ENCODE data around the gene PTPN3. TPM values are rescaled to one million over a fixed set of nuclear protein-coding genes. Genes with fewer than 3 reads are reported as not detected.

The PTPN3 gene
- polyA plus RNA-seq, 2 of the 4 experiments (the other 2 are of a cell fraction): 8.9 to 20.3 TPM

GRCh38 chr9:109499093-109499630, 1.1 kb upstream of the PTPN3 start:
- FAIRE-seq: no peak

DNA sequence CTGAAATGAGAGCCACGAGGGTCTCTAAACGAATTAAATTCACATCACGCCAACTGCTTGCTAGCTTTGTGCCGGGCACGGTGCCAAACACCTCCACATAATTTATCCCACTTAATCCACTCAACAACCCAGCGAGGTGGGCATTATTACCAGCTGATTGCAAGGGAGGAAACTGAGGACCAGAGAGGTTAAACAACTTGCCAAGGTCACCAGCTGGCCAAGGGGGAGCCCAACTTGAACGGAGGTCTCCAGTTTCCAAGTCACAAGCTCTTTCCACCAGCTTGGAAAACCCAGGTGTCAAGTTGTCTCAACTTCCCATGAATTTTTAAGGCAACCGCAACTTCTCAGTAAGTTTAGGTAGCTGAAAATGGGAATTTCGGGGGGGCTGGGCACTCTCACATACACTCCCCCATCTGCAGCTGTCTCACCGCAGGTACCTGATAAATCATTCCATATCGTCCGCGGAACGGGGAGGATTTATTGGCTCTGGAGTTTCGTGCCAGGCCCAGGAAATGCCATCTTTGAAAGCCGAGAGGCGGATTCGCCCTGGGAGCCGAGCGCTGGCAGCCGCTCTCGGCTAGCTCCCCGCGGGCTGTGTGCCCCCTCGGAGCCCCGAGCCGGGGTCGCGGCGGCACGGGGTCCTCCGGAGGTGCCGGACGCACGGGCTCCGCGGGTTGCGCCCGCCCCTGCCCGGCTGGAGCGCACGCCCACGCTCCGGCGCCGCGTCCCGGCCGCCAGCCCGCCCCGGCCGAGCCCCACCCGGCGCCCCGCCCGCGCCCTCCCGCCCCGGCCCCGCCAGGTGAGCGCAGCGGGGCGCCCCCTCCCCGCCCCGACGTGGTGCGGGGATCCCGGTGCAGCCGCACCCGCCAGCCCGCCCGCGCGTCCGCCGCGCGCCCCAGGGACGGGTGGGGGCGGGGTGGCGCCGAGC, 617 bp downstream of the PTPN3 start:
- 12% methylated on average over 17 of the region's 82 CpGs for WGBS (ENCODE audit: missing lambda C conversion rate)
- CTCF ChIA-PET: interaction anchor here (0.7 to 8.5 kb wide), 9 partner anchors 9 to 97 kb away, joined by 3 to 88 read pairs (median 3); no protein-coding TSS in a partner anchor
- POLR2A ChIA-PET: interaction anchor here (0.9 to 2.3 kb wide), 3 partner anchors 9 to 28 kb away, joined by 3 to 9 read pairs (median 7); no protein-coding TSS in a partner anchor
- peak; percentile 13 to 37; a peak in 5 of 6 replicates for ATAC-seq
- Histone ChIP-seq H3K9me3 (no peaks in the 10 kb centered on the region), H3K4me3 (peak overlapping the region; percentile 71), H3K4me1 (peaks cover 24% of the 10 kb centered on the region), H3K4me2 (peak overlapping the region; percentile 97), H3K27ac (peak overlapping the region; percentile 84 to 97)
- TF ChIP-seq MAX (IDR thresholded peaks at IDR 0.05) (0 out of 2 replicates have a peak, but pooled peaks have one; percentile 21), FOSB (CRISPR knock-in tag; IDR thresholded peaks at IDR 0.05) (no peak), CHD4 (IDR thresholded peaks at IDR 0.05; ENCODE audit: borderline replicate concordance) (no peak), CTCF (IDR thresholded peaks at IDR 0.05) (no peak)
- FAIRE-seq: no peak
- peak; percentile 49 to 62 for DNase-seq (ENCODE audit: low read depth in 1 of 2, low spot score in 1 of 2)

More at GRCh38 chr9:109499093-109499630, 1.1 kb upstream of the PTPN3 start:
- Histone ChIP-seq H3K4me2 (peak overlapping the region; percentile 97), H3K4me1 (peaks cover 24% of the 10 kb centered on the region), H3K9me3 (no peaks in the 10 kb centered on the region), H3K4me3 (peak overlapping the region; percentile 50), H3K27ac (peak overlapping the region; percentile 61 to 97)
- 61% methylated on average over 12 of the region's 12 CpGs for WGBS (ENCODE audit: missing lambda C conversion rate)
- TF ChIP-seq JUN (IDR thresholded peaks at IDR 0.05) (no peak), MAFK (IDR thresholded peaks at IDR 0.05; ENCODE audit: partially characterized antibody) (peak; percentile 54), POLR2A (IDR thresholded peaks at IDR 0.05; ENCODE audit: low read length) (no peak), ZC3H11A (IDR thresholded peaks at IDR 0.05) (0 out of 2 replicates have a peak, but pooled peaks have one; percentile 6)
- ATAC-seq: peak in 1 of 2 experiments; percentile 1; a peak in 3 of 6 replicates
- POLR2A ChIA-PET: interaction anchor here (1.0 kb wide), 1 partner anchor 9 kb away, joined by 3 read pairs; no protein-coding TSS in a partner anchor
- CTCF ChIA-PET: interaction anchor here (1.0 to 8.5 kb wide), 6 partner anchors 10 to 255 kb away, joined by 3 to 88 read pairs (median 6); no protein-coding TSS in a partner anchor
- DNase-seq (ENCODE audit: low read depth in 1 of 2, low spot score in 1 of 2): no peak

DNA sequence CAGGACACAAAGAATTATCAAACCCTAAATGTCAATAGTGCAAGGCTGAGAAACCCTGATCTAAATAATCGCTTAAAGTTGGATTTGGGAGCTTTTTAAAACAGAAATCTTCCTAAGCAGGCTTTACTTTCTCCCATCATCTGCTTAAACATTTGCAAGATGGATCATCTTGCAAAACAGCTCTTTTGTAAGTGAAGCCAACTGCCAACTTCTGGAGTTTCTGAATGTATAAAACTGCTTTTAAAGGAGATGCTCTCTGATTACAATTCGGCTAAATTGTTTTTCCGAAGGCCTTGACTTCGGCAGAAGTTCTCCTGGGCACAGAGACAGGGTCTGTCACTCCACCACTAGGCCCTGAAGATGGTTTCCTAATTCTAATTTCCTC, 1.3 kb downstream of the PTPN3 start:
- H3K4me3 ChIP-seq: peak overlapping the region; percentile 71
- H3K27ac ChIP-seq: peak overlapping the region; percentile 84 to 97; a peak in 4 of 6 replicates
- no peak for FAIRE-seq
- peak overlapping the region; percentile 97 for H3K4me2 ChIP-seq
- peaks cover 24% of the 10 kb centered on the region for H3K4me1 ChIP-seq
- no peaks in the 10 kb centered on the region for H3K9me3 ChIP-seq
- TF ChIP-seq TP53 (CRISPR knock-in tag; IDR thresholded peaks at IDR 0.05) (no peak), TFCP2L1 (CRISPR knock-in tag; IDR thresholded peaks at IDR 0.05) (no peak), CBX8 (IDR thresholded peaks at IDR 0.05) (no peak), HOXB13 (CRISPR knock-in tag; IDR thresholded peaks at IDR 0.05; ENCODE audit: low read depth) (no peak), FOXS1 (CRISPR knock-in tag; IDR thresholded peaks at IDR 0.05) (no peak), ZC3H11A (IDR thresholded peaks at IDR 0.05) (no peak), SREBF2 (IDR thresholded peaks at IDR 0.05) (no peak), ELK1 (IDR thresholded peaks at IDR 0.05; ENCODE audit: low read depth, low read length) (no peak), ESRRA (IDR thresholded peaks at IDR 0.05; ENCODE audit: borderline replicate concordance, low read length) (no peak), FOSB (CRISPR knock-in tag; IDR thresholded peaks at IDR 0.05) (no peak), RFX5 (IDR thresholded peaks at IDR 0.05) (no peak), ZSCAN20 (CRISPR knock-in tag; IDR thresholded peaks at IDR 0.05) (no peak), ZFP36 (IDR thresholded peaks at IDR 0.05; ENCODE audit: borderline replicate concordance, partially characterized antibody) (no peak), ZNF302 (CRISPR knock-in tag; IDR thresholded peaks at IDR 0.05) (no peak), JUNB (IDR thresholded peaks at IDR 0.05) (no peak), MAX (IDR thresholded peaks at IDR 0.05) (no peak), GATA3 (IDR thresholded peaks at IDR 0.05; ENCODE audit: borderline replicate concordance) (no peak), RNF2 (IDR thresholded peaks at IDR 0.05; ENCODE audit: borderline replicate concordance, low read depth) (no peak)
- TF ChIP-seq, protein P1, sequence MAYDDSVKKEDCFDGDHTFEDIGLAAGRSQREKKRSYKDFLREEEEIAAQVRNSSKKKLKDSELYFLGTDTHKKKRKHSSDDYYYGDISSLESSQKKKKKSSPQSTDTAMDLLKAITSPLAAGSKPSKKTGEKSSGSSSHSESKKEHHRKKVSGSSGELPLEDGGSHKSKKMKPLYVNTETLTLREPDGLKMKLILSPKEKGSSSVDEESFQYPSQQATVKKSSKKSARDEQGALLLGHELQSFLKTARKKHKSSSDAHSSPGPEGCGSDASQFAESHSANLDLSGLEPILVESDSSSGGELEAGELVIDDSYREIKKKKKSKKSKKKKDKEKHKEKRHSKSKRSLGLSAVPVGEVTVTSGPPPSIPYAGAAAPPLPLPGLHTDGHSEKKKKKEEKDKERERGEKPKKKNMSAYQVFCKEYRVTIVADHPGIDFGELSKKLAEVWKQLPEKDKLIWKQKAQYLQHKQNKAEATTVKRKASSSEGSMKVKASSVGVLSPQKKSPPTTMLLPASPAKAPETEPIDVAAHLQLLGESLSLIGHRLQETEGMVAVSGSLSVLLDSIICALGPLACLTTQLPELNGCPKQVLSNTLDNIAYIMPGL (CRISPR knock-in tag; IDR thresholded peaks at IDR 0.05; ENCODE audit: borderline replicate concordance): no peak
- ChIA-PET CTCF (interaction anchor here (0.7 to 8.5 kb wide), 7 partner anchors 17 to 86 kb away, joined by 3 to 88 read pairs (median 3); no protein-coding TSS in a partner anchor), POLR2A (interaction anchor here (0.9 to 2.3 kb wide), 2 partner anchors 8 to 27 kb away, joined by 3 to 9 read pairs; no protein-coding TSS in a partner anchor)
- 80% methylated on average over 4 of the region's 4 CpGs for WGBS (ENCODE audit: missing lambda C conversion rate)
- ATAC-seq: no peak
- DNase-seq (ENCODE audit: low read depth in 1 of 2, low spot score in 1 of 2): no peak
